Left lung (tissue), 10 donors: ENCODE data around the gene CORO7. TPM values are rescaled to one million over a fixed set of nuclear protein-coding genes. Genes with fewer than 3 reads are reported as not detected.

ENCODE experiments used
- ATAC-seq: fragments of 200-7000 bp; cut with Tn5 transposase; one replicate; pipeline ENCODE4 v1.9.1; 2020; ENCODE audit warnings: moderate library complexity
- DNase-seq, 4 donors: peaks; one replicate each; pipeline ENCODE4 v3.0.0-alpha.2; 2013 to 2020
- H3K27ac ChIP-seq, 2 donors: fragments of 200-600 bp; sonication (generic) in 1 of 2; one replicate each; pipeline versions ENCODE4 v1.5.0 to v1.8.0; 2020 to 2021
- H3K27me3 ChIP-seq, 2 donors: fragments of 200-600 bp; sonication (generic) in 1 of 2; one replicate each; pipeline versions ENCODE4 v1.5.0 to v1.8.0; 2020 to 2021
- H3K36me3 ChIP-seq, 2 donors: fragments of 200-600 bp; sonication (generic) in 1 of 2; one replicate each; pipeline versions ENCODE4 v1.5.0 to v1.8.0; 2020 to 2021
- H3K4me1 ChIP-seq, 2 donors: fragments of 200-600 bp; one replicate each; pipeline ENCODE4 v1.8.0; 2021
- H3K4me3 ChIP-seq, 2 donors: fragments of 200-600 bp; sonication (generic) in 1 of 2; one replicate each; pipeline versions ENCODE4 v1.5.0 to v1.8.0; 2020 to 2021; ENCODE audit warnings: mild to moderate bottlenecking in 1 of 2
- H3K9me3 ChIP-seq, 2 donors: fragments of 200-600 bp; sonication (generic) in 1 of 2; one replicate each; pipeline versions ENCODE4 v1.5.0 to v1.8.0; 2020 to 2021
- CTCF ChIP-seq, 2 donors: fragments of 200-600 bp; sonication (generic) in 1 of 2; IDR thresholded peaks; one replicate each; pipeline versions ENCODE4 v1.5.0 to v1.8.0; 2021; ENCODE audit warnings: antibody characterized with exemption in 2 of 2
- intact Hi-C, 2 donors: fragments of 100-400 bp; cut with DNase I; formaldehyde crosslinking; loops; one replicate each; pipeline versions ENCODE4 v1.11.2 to v1.14.2; 2022
- polyA plus RNA-seq, 6 donors: library from polyadenylated mRNA; unstranded; fragments of 120-200 nt; gene quantifications; one replicate each; pipeline ENCODE4 v1.2.1, GENCODE V29; 2013; ENCODE audit not compliant: insufficient read length in 6 of 6
- total RNA-seq, 2 donors: library from RNA; stranded (reverse); fragmentation: NEBNext Ultra II Directional; extraction: Animal tissue kit (Norgen Biotek cat#: 25700); gene quantifications; one replicate each; pipeline ENCODE4 v1.2.1, GENCODE V29; 2021
- donor health status: DM: no; HTN: yes; CAD: no.
- donor health status: DM: no; HTN: no; CAD: no.

The CORO7 gene
- total and polyA plus RNA-seq, 8 donors: 15.7 to 81.7 (median 21.6) TPM

GRCh38 chr16:4319454-4320421, 96.7 kb downstream of the CORO7 start:
- Histone ChIP-seq H3K27me3 (peaks cover 0 to 27% of the 10 kb centered on the region in 2 donors), H3K27ac (peak overlapping the region in 1 of 2 donors; percentile 55), H3K4me3 (no peak overlapping the region), H3K36me3 (no peaks in the 10 kb centered on the region), H3K9me3 (no peaks in the 10 kb centered on the region), H3K4me1 (peaks cover 45 to 82% of the 10 kb centered on the region in 2 donors)
- intact Hi-C loops: no loop called here
- TF ChIP-seq CTCF (IDR thresholded peaks at IDR 0.05): no peak
- DNase-seq (peak in 1 of 4 donors; percentile 83), ATAC-seq (no peak)

GRCh38 chr16:4318967-4319366, 97.4 kb downstream of the CORO7 start:
- H3K9me3 ChIP-seq: no peaks in the 10 kb centered on the region
- H3K4me1 ChIP-seq: peaks cover 38 to 81% of the 10 kb centered on the region in 2 donors
- peak overlapping the region; percentile 82 to 83 for H3K27ac ChIP-seq
- peaks cover 0 to 35% of the 10 kb centered on the region in 2 donors for H3K27me3 ChIP-seq
- intact Hi-C loops: no loop called here
- no peak for DNase-seq
- no peak for ATAC-seq
- H3K36me3 ChIP-seq: no peaks in the 10 kb centered on the region
- no peak for TF ChIP-seq CTCF (IDR thresholded peaks at IDR 0.05)
- no peak overlapping the region for H3K4me3 ChIP-seq

GRCh38 chr16:4318451-4318910, 97.9 kb downstream of the CORO7 start:
- no peak for TF ChIP-seq CTCF (IDR thresholded peaks at IDR 0.05)
- DNase-seq: no peak
- H3K4me3 ChIP-seq: peak overlapping the region in 1 of 2 donors; percentile 72
- H3K36me3 ChIP-seq: no peaks in the 10 kb centered on the region
- H3K27ac ChIP-seq: peak overlapping the region; percentile 82 to 83
- peaks cover 38 to 81% of the 10 kb centered on the region in 2 donors for H3K4me1 ChIP-seq
- peaks cover 0 to 39% of the 10 kb centered on the region in 2 donors for H3K27me3 ChIP-seq
- intact Hi-C loops: no loop called here
- no peaks in the 10 kb centered on the region for H3K9me3 ChIP-seq
- ATAC-seq: no peak

GRCh38 chr16:4317532-4318450, 98.6 kb downstream of the CORO7 start:
- intact Hi-C loops: no loop called here
- peak in 1 of 4 donors; percentile 77 for DNase-seq
- Histone ChIP-seq H3K27ac (peak overlapping the region; percentile 82 to 83), H3K9me3 (no peaks in the 10 kb centered on the region), H3K36me3 (no peaks in the 10 kb centered on the region), H3K27me3 (peaks cover 0 to 45% of the 10 kb centered on the region in 2 donors), H3K4me3 (peak overlapping the region; percentile 71 to 72), H3K4me1 (peaks cover 32 to 76% of the 10 kb centered on the region in 2 donors)
- peak; percentile 14 for ATAC-seq
- no peak for TF ChIP-seq CTCF (IDR thresholded peaks at IDR 0.05)
